ENCODE measurements around the gene GPR12. TPM values are rescaled to one million over a fixed set of nuclear protein-coding genes. Genes with fewer than 3 reads are reported as not detected.

Gene GPR12
- total and polyA plus RNA-seq, 9 donors: 0.05 to 0.50 (median 0.19) TPM

- H3K27me3 ChIP-seq (ENCODE audit: control insufficient read depth, insufficient read depth, low read length): no peaks in the 10 kb centered on the region
- H3K27ac ChIP-seq (ENCODE audit: low read length): no peak overlapping the region
- H3K4me3 ChIP-seq (ENCODE audit: low read length): no peak overlapping the region
- WGBS (ENCODE audit: insufficient coverage): no CpG with 5 or more reads among the region's 5 CpGs
- no peak for DNase-seq
- H3K4me1 ChIP-seq (ENCODE audit: control insufficient read depth, insufficient read depth, low read length): no peaks in the 10 kb centered on the region
- no peaks in the 10 kb centered on the region for H3K36me3 ChIP-seq (ENCODE audit: control insufficient read depth, insufficient read depth, low read length)
- no peaks in the 10 kb centered on the region for H3K9me3 ChIP-seq (replicated peaks; ENCODE audit: control insufficient read depth, low read depth, low read length)
These were observed 41.1 kb downstream of the GPR12 start for GRCh38 chr13:26719356-26719945.

DNA sequence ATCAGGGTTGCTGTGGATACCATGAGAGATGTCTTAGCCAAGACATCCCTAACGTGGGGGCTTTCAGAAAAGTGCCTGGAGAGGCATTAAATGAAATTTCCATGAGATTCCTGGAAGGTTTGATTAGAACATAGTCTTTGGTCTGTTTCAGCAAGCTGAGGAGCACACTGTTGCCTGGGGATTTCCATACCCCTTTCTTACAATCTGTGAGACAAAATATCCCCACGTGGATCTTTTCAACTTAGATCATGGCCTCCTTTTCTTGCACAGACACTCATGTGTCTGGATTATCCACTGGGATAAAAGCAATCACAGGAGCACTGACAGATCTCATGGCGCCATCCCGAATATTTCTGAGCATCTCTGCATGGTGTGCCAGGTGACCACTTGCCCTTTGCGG, 41.7 kb downstream of the GPR12 start:
- H3K4me3 ChIP-seq (ENCODE audit: low read length): no peak overlapping the region
- H3K36me3 ChIP-seq (ENCODE audit: control insufficient read depth, insufficient read depth, low read length): no peaks in the 10 kb centered on the region
- no peaks in the 10 kb centered on the region for H3K4me1 ChIP-seq (ENCODE audit: control insufficient read depth, insufficient read depth, low read length)
- H3K27me3 ChIP-seq (ENCODE audit: control insufficient read depth, insufficient read depth, low read length): no peaks in the 10 kb centered on the region
- 81% methylated on average over 3 of the region's 5 CpGs for WGBS (ENCODE audit: insufficient coverage)
- H3K9me3 ChIP-seq (replicated peaks; ENCODE audit: control insufficient read depth, low read depth, low read length): no peaks in the 10 kb centered on the region
- DNase-seq: no peak
- no peak overlapping the region for H3K27ac ChIP-seq (ENCODE audit: low read length)

DNA sequence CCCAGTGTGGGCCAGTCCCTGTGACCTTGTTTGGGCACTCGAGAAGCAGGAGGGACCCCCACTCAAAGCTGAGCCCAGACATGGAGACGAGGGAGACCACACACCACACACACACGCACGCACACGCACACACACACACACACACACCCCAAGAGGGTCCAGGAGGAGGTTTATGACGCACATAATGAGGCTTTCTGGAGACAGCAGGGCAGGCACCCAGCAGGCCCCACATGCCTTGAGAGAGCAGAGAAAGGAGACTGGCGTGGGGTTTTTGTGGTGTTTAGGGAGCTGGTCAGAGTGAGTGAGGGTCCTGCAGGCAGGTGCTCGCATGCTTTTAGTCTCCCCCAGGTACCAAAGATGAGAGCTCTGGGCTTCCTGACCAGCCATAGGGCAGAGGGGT, 42.4 kb downstream of the GPR12 start:
- Histone ChIP-seq H3K36me3 (ENCODE audit: control insufficient read depth, insufficient read depth, low read length) (no peaks in the 10 kb centered on the region), H3K27me3 (ENCODE audit: control insufficient read depth, insufficient read depth, low read length) (no peaks in the 10 kb centered on the region), H3K4me1 (ENCODE audit: control insufficient read depth, insufficient read depth, low read length) (no peaks in the 10 kb centered on the region), H3K27ac (ENCODE audit: low read length) (no peak overlapping the region), H3K4me3 (ENCODE audit: low read length) (no peak overlapping the region), H3K9me3 (replicated peaks; ENCODE audit: control insufficient read depth, low read depth, low read length) (no peaks in the 10 kb centered on the region)
- 25% methylated on average over 1 of the region's 8 CpGs for WGBS (ENCODE audit: insufficient coverage)
- DNase-seq: no peak

GRCh38 chr13:26716984-26717383, 43.6 kb downstream of the GPR12 start:
- WGBS (ENCODE audit: insufficient coverage): no CpG with 5 or more reads among the region's 3 CpGs
- Histone ChIP-seq H3K36me3 (ENCODE audit: control insufficient read depth, insufficient read depth, low read length) (no peaks in the 10 kb centered on the region), H3K4me1 (ENCODE audit: control insufficient read depth, insufficient read depth, low read length) (no peaks in the 10 kb centered on the region), H3K9me3 (replicated peaks; ENCODE audit: control insufficient read depth, low read depth, low read length) (no peaks in the 10 kb centered on the region), H3K27ac (ENCODE audit: low read length) (no peak overlapping the region), H3K4me3 (ENCODE audit: low read length) (no peak overlapping the region), H3K27me3 (ENCODE audit: control insufficient read depth, insufficient read depth, low read length) (peaks cover 2% of the 10 kb centered on the region)
- DNase-seq: no peak

GRCh38 chr13:26713341-26713740, 47.2 kb downstream of the GPR12 start:
- H3K4me1 ChIP-seq (ENCODE audit: control insufficient read depth, insufficient read depth, low read length): peaks cover 5% of the 10 kb centered on the region
- no peak overlapping the region for H3K27ac ChIP-seq (ENCODE audit: low read length)
- peaks cover 6% of the 10 kb centered on the region for H3K27me3 ChIP-seq (ENCODE audit: control insufficient read depth, insufficient read depth, low read length)
- no peak overlapping the region for H3K4me3 ChIP-seq (ENCODE audit: low read length)
- no peak for DNase-seq
- H3K36me3 ChIP-seq (ENCODE audit: control insufficient read depth, insufficient read depth, low read length): no peaks in the 10 kb centered on the region
- no peaks in the 10 kb centered on the region for H3K9me3 ChIP-seq (replicated peaks; ENCODE audit: control insufficient read depth, low read depth, low read length)
- no CpG with 5 or more reads among the region's 1 CpG for WGBS (ENCODE audit: insufficient coverage)

GRCh38 chr13:26711211-26711610, 49.4 kb downstream of the GPR12 start:
- peaks cover 6% of the 10 kb centered on the region for H3K27me3 ChIP-seq (ENCODE audit: control insufficient read depth, insufficient read depth, low read length)
- WGBS (ENCODE audit: insufficient coverage): 72% methylated on average over 3 of the region's 4 CpGs
- no peaks in the 10 kb centered on the region for H3K9me3 ChIP-seq (replicated peaks; ENCODE audit: control insufficient read depth, low read depth, low read length)
- no peak overlapping the region for H3K4me3 ChIP-seq (ENCODE audit: low read length)
- H3K36me3 ChIP-seq (ENCODE audit: control insufficient read depth, insufficient read depth, low read length): no peaks in the 10 kb centered on the region
- DNase-seq: no peak
- no peak overlapping the region for H3K27ac ChIP-seq (ENCODE audit: low read length)
- H3K4me1 ChIP-seq (ENCODE audit: control insufficient read depth, insufficient read depth, low read length): peaks cover 5% of the 10 kb centered on the region

- no peak overlapping the region for H3K27ac ChIP-seq (ENCODE audit: low read length)
- peak; percentile 24 for DNase-seq
- H3K4me3 ChIP-seq (ENCODE audit: low read length): no peak overlapping the region
- peaks cover 6% of the 10 kb centered on the region for H3K27me3 ChIP-seq (ENCODE audit: control insufficient read depth, insufficient read depth, low read length)
- H3K36me3 ChIP-seq (ENCODE audit: control insufficient read depth, insufficient read depth, low read length): no peaks in the 10 kb centered on the region
- 43% methylated on average over 12 of the region's 13 CpGs for WGBS (ENCODE audit: insufficient coverage)
- peaks cover 5% of the 10 kb centered on the region for H3K4me1 ChIP-seq (ENCODE audit: control insufficient read depth, insufficient read depth, low read length)
- H3K9me3 ChIP-seq (replicated peaks; ENCODE audit: control insufficient read depth, low read depth, low read length): no peaks in the 10 kb centered on the region
These were observed 50.4 kb downstream of the GPR12 start for GRCh38 chr13:26710166-26710565.

DNA sequence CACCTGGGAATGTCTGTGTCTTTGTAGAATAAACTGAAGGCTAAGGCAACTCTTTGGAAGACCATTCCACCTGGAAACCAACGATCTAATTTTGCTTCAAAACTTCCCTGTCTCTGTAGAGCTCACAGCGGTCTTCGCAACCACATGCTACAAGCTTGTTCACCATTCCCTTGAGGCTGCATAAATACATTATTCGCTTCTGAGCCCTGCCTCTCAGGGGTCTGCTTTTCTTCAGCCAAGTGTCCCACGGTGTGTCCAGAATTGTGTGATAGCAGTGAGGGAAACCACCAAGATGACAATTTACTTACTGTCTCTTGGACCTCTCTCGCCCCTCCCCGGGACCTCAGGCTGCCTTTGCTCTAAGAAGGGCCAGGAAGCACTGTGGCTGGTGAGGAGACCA, 51.1 kb downstream of the GPR12 start:
- Histone ChIP-seq H3K27me3 (ENCODE audit: control insufficient read depth, insufficient read depth, low read length) (peaks cover 6% of the 10 kb centered on the region), H3K9me3 (replicated peaks; ENCODE audit: control insufficient read depth, low read depth, low read length) (no peaks in the 10 kb centered on the region), H3K36me3 (ENCODE audit: control insufficient read depth, insufficient read depth, low read length) (no peaks in the 10 kb centered on the region), H3K27ac (ENCODE audit: low read length) (no peak overlapping the region), H3K4me3 (ENCODE audit: low read length) (no peak overlapping the region), H3K4me1 (ENCODE audit: control insufficient read depth, insufficient read depth, low read length) (peaks cover 5% of the 10 kb centered on the region)
- no peak for DNase-seq
- WGBS (ENCODE audit: insufficient coverage): 50% methylated on average over 1 of the region's 7 CpGs

- no peak for DNase-seq
- Histone ChIP-seq H3K4me1 (ENCODE audit: control insufficient read depth, insufficient read depth, low read length) (peaks cover 5% of the 10 kb centered on the region), H3K9me3 (replicated peaks; ENCODE audit: control insufficient read depth, low read depth, low read length) (no peaks in the 10 kb centered on the region), H3K36me3 (ENCODE audit: control insufficient read depth, insufficient read depth, low read length) (no peaks in the 10 kb centered on the region), H3K27me3 (ENCODE audit: control insufficient read depth, insufficient read depth, low read length) (peaks cover 5% of the 10 kb centered on the region), H3K4me3 (ENCODE audit: low read length) (no peak overlapping the region), H3K27ac (ENCODE audit: low read length) (no peak overlapping the region)
- no CpG with 5 or more reads among the region's 6 CpGs for WGBS (ENCODE audit: insufficient coverage)
These were observed 52.6 kb downstream of the GPR12 start for GRCh38 chr13:26708007-26708297.

DNA sequence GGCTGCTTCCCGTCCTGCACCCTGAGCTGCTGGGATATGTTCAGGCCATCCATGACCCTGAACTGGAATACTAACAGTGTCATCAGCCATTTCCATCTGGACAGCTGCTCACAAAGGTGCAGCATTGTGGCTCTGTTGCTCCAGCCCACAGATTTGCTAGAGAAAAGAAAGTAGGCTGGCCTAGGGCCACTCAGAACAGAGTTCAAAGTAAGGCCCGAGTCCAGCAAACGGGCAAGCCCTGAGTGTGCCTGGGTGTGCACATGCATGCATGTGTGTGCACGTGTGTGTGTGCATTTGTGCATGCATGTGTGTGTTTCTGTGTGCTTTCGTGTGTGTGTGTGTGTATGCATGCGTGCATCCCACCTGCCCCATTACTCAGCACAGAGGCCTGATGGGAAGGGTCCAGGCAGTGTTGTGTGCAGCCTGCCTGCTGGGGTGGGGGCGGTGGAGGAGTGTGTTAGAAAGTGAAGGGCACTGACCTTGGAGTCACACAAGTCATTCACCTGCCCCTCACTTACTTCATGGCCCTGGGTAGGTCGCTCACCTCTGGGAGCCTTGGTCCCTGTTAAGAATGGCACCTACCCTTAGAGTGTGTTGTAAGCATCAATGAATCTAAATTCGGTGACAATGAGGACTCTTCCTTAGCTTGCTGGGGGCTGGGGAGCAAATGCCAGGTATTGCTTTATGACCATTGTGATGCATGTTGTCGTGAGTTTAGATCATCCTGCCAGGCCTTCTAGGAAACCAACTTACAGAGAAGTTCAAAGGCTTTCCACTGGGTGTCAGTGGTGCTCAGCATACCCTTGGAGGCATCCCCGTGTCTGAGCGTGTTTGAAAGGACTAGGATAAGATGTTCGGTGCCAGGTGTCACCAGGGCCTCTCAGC, 53.2 kb downstream of the GPR12 start:
- H3K27me3 ChIP-seq (ENCODE audit: control insufficient read depth, insufficient read depth, low read length): peaks cover 4% of the 10 kb centered on the region
- no peak overlapping the region for H3K27ac ChIP-seq (ENCODE audit: low read length)
- 56% methylated on average over 6 of the region's 13 CpGs for WGBS (ENCODE audit: insufficient coverage)
- H3K36me3 ChIP-seq (ENCODE audit: control insufficient read depth, insufficient read depth, low read length): no peaks in the 10 kb centered on the region
- H3K9me3 ChIP-seq (replicated peaks; ENCODE audit: control insufficient read depth, low read depth, low read length): no peaks in the 10 kb centered on the region
- peaks cover 5% of the 10 kb centered on the region for H3K4me1 ChIP-seq (ENCODE audit: control insufficient read depth, insufficient read depth, low read length)
- H3K4me3 ChIP-seq (ENCODE audit: low read length): no peak overlapping the region
- DNase-seq: peak; percentile 61

Measured in muscle of leg (tissue), 11 donors.